Measurements from ENCODE around the gene RPE.

The RPE gene

DNA sequence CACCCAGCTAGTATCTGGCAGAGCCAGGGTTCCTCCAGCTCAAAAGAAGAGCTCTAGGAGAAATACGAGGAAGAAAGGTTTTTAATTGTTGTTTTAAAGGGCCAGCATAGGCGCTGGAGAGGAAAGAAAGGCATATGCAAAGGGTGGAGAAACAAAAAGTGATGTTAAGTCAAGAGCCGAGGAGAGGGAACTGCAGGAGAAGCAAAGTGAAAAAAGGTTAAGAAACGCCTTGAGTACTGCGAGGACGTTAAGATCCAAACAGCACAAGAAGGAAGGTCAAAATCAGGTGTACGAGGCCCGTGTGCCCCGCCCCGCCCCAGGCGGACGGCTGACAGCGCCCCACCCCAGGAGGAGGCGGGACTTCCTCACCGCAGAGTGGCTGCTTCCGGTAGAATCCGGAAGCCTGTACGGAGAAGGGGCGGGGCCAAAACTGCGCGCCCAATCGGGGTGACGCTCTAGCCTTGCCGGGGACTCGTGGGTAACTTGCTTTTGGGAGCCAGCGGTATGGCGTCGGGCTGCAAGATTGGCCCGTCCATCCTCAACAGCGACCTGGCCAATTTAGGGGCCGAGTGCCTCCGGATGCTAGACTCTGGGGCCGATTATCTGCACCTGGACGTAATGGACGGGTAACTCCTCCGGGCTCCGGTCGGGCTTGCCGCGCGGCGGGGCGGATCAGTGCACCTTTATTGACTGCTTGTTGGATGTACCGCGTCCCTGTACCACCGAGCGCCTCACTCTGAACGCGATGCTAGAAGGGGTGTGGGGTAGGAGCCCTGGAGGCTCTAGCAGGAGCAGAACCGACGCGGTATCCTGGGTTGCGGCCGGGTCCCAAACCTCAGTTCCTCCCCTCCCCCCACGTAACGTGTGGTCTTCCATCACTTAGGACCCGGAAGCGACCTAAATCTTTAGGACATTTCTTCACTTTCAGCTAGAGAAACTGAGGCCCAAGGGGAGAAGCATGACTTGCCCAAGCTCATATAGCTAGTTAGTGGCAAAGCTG lies at the start of gene RPE:
TSS of gene RPE (plus strand) at position 481 of the 1,000 bp plus-strand sequence. CDS start at position 505, 24 bp downstream.
- in situ Hi-C loops (cut with HindIII; ENCODE audit: low pct_ligation_motif_present, low pct_unique_long_range_greater_than_20kb, low sequenced_read_pairs) = no loop called here
- DNase-seq = peak; percentile 97

DNA sequence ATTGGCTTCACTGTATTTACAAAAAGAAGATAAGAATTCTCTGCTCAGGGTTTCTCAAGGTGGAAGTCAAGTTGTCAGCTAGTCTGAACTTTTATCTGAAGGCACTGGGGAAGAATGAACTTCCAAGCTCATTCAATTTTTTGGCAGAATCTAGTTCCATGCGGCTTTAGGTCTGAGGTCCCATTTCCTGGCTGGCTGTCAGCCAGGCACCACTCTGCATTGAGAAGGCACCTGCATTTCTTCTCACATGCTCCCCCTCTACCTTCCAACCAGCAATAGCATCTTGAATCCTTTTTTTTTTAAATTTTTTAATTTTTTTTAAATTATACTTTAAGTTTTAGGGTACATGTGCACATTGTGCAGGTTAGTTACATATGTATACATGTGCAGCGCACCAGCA lies 46.2 kb upstream of the RPE start:
- no peak for DNase-seq
- in situ Hi-C loops (cut with HindIII; ENCODE audit: low pct_ligation_motif_present, low pct_unique_long_range_greater_than_20kb, low sequenced_read_pairs) = no loop called here

DNA sequence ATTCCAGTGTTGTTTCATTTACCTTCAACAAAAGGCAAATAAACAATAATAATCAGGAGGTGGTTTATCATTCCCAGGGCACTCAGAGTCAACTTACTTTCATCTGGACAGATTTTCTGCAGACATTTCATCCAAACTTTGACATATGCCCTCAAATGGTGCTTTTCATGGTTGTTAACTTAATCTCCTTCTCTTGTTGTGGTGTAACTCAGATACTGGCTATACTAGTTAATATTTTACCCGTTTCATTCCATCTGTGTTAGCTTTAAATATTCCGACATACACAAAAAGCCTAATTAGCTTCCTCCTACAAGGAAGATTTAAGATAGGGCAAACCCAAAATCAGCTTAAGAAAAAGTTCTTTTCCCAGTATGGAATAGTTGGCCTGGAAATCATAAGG lies 44.4 kb upstream of the RPE start:
- in situ Hi-C loops (cut with HindIII; ENCODE audit: low pct_ligation_motif_present, low pct_unique_long_range_greater_than_20kb, low sequenced_read_pairs) = no loop called here
- DNase-seq = no peak

DNA sequence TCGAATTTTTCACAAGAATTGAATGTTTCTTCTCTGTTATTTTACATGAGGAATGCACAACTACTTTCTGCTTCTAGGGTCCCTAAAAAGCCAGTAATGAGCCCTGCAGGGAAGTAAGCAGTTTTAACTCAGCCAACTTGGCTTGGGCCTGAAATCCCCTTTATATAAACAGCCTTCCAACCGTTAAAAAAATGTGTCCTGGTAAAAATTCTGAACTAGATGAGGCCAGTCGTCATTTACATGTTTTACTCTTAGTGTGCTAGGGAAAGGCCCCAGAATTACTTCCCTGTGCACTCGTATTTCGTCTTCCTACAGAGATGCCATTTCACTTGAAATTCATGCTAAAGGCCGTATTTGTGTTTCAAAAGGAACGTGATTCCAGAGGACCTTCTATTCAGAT lies 42.4 kb upstream of the RPE start:
- DNase-seq = no peak
- in situ Hi-C loops (cut with HindIII; ENCODE audit: low pct_ligation_motif_present, low pct_unique_long_range_greater_than_20kb, low sequenced_read_pairs) = no loop called here

DNA sequence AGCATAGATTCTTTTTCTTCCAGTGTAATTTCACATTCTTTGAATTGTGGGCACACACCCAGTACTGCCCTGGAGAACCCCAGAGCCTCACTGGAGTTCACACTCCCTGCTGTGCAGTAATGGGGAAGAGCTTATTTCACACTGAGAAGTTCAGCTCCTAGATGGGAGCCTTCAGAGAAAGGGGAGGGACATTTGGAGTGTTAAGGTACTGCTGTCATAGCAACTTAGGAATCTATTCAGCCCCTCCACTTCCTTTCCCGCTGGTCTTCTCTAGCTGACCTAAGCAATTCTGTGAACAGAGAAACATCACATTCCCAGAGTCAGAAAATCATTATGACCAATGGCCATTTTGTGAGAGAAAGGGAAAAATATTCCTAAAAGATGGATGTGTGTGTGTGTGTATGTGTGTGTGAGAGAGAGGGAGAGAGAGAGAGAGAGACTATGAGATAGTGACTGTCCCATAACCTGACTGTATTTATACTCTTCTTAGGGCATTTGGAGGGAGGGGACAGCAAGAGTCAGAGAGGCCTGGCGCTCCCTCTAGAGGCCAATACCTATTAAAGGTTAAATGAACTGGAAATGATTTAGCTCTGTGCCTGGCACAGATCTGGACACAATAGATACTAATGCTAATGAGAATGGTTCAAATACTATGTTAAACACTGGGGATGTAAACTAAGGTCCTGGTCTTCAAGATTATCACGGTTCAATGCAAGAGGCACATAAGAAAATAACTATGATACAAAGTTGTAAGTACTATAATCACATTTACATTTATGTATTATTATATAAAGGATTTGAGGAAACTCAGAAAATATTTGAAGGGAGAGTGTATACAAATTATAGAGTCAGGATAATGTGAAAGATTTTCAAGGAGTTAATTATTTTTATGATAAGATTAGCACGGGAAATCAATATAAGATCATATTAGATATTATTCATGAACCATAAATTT lies 41.5 kb upstream of the RPE start:
- in situ Hi-C loops (cut with HindIII; ENCODE audit: low pct_ligation_motif_present, low pct_unique_long_range_greater_than_20kb, low sequenced_read_pairs) = no loop called here

DNA sequence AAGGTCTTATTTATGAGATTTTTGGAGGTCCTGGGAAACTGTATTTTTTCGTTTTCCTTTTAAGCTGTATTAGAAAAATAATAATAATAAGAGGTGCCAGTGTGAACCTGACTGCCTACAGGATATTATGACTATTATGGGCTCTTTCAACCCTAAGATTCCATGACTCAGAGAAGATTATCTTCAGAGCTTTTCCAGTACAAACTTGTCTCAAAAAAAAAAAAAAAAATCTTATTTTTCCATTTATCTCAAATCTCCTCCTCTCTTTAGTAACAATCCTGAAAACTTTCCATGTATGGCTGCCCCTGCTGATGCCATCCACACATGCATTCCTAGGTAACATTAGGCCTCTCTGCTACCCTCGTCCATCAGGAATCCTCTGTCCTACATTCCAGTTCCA lies 36.7 kb upstream of the RPE start:
- in situ Hi-C loops (cut with HindIII; ENCODE audit: low pct_ligation_motif_present, low pct_unique_long_range_greater_than_20kb, low sequenced_read_pairs) = no loop called here
- no peak for DNase-seq

More for the DNA sequence above, 41.5 kb upstream of the RPE start:
- DNase-seq = peak; percentile 71

DNA sequence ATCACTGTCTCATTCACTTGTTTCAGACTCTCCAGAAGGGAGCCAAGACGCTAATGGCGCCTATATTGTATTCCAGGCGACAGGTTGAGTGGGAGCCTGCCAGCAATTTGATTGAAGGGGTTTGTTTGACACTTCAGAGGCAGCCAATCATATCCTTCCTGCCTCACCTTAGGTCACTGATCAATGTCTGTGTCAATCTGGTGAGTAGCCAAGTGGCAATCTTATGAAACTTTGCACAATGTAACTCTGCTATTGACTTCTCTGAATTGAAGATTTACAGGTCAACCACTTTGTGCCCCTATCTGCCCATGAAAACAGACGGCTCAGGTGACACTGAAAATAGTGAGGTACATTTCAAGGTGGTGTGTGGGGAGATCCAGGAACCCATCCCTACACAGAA lies 32.7 kb upstream of the RPE start:
- no peak for DNase-seq
- in situ Hi-C loops (cut with HindIII; ENCODE audit: low pct_ligation_motif_present, low pct_unique_long_range_greater_than_20kb, low sequenced_read_pairs) = no loop called here

DNA sequence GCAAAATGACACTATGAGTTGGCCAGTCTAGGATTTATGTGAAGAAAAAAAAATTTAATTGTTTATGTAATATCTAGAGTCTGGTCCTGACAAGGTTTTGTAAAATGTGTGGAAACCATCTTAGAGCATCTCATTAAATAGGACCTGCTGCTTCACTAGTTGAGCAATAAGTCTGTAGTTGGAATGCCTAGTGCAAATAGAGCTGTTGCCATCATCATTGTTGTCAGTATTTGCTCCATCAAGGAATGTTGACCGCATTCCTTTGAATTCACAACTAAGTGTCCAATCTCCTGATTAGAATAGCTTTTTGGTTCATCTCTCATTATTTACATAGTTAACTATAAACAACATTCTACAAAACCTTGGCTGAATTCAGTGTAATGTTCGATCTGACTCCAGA lies 32.2 kb upstream of the RPE start:
- DNase-seq = no peak
- in situ Hi-C loops (cut with HindIII; ENCODE audit: low pct_ligation_motif_present, low pct_unique_long_range_greater_than_20kb, low sequenced_read_pairs) = no loop called here

DNA sequence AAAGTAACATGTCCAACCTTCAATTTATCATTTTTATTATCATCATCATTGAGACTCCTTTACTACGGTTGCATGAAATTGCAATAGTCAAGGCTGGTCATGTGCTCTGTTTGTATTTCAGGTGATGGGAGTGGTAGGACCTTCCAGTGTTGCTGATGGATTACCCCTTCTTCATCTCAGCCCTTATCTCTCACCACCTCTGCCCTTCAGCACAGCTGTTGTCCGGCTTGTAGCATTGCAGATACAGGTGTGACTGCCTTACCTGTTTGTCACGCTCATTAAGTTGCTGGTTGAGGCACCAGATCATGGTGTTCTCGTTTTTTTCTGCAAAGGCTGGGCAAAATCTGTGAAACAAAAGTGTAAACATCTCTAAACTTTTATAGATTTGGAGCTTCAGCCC lies 31.7 kb upstream of the RPE start:
- DNase-seq = no peak
- in situ Hi-C loops (cut with HindIII; ENCODE audit: low pct_ligation_motif_present, low pct_unique_long_range_greater_than_20kb, low sequenced_read_pairs) = no loop called here

DNA sequence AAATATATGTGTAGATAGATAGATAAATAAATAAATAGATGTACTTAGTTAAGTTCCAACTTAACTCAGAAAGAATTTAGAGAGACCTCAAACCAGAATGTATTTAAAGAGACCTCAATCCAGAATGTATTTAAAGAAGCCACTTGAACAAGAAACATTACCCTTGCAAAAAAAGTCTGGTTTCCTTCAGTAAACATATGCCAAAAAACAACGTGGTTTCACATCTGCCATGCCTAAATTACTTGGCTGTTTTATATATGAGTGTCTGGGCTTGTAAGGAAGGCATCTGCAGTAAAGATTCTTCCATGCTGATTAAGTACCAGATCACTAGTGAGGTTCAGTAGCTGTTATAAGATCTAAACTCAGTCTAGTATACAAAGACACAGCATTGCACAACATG lies 29.1 kb upstream of the RPE start:
- DNase-seq = no peak
- in situ Hi-C loops (cut with HindIII; ENCODE audit: low pct_ligation_motif_present, low pct_unique_long_range_greater_than_20kb, low sequenced_read_pairs) = no loop called here

DNA sequence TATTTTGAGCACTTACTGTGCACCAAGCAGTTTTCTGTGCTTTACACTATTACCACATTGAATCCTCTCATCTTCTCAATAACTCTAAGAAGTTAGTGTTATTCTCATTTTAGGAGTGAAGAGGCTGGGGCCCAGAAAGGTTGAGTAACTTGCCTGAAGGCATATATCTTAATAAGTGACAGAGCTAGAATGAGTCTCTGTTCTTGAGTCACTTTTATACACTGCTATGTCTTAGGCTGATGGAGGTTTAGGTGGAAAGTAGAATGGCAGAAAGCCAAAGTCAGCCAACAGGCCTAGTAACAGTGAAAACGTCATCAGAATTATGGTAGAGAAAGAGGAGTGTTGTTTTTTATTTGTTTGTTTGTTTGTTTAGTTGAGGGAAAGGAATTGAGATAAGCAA lies 27.9 kb upstream of the RPE start:
- in situ Hi-C loops (cut with HindIII; ENCODE audit: low pct_ligation_motif_present, low pct_unique_long_range_greater_than_20kb, low sequenced_read_pairs) = no loop called here
- DNase-seq = no peak

DNA sequence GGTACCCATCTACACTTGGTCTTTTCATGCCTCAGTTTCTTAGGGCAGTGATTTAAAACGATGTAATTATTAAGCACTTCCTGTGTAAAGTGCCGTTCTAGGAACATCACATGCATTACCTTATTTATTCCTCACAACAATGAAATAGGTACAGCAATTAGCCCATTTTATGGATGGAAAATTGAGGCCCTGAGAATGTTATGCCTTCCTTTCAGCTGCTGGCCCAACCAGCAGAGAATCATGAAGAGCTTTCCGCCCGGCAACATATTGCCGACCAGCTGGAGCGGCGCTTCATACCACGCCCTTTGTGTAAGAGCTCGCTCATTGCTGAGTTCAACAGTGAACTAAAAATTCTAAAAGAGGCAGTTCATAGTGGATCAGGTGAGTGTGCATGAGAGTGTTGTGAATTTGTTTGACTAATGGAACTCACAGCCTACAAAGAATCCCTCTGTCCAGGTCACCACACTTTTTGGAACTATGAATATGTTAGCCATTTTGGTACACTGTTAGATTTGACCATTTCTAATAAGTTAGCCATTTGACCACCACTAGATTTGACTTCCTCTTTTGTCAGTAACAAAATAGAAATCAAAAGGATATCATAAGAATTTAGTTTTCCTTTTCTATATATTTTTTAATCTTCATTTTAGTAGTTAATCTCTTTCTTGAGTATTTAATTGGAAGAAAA lies 25.6 kb upstream of the RPE start:
- in situ Hi-C loops (cut with HindIII; ENCODE audit: low pct_ligation_motif_present, low pct_unique_long_range_greater_than_20kb, low sequenced_read_pairs) = no loop called here
- DNase-seq = no peak

DNA sequence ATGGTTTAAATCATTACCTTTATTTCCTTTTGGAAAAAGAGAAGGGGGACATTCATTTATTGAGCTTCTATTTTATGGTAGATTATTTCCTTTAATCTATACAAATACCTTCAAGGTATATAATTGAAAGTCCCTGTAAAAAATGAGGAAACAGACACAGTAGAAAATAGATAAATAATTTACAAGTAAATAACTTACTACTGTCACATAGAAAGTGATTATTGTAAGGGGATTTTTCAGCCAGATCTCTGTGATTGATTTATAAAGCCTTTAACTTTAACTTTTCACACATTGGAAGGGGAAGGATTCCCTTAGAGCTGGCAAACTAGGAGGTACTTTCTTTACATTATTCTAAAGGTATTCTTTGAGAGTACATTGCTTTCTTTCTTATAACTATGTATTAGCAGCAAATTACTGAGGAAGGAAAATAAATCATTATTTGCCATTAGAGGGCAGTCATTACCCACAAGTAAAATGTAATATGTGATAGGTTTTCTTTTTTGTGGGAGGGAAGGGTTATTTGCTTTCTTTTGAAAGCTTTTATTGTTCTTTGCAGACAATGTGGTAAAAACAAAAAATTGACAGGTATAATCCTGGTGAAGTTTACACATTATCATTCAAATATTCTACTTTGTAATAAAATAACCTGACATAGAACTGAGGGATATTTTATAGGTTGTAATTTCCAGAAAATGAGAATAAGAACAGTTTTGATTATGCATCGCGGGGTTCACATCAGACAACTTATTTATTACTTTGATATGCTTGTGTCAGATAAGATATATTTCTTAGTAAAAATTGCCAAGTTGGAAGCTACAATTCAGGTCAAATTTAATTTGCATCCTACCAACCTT lies 24.8 kb upstream of the RPE start:
- in situ Hi-C loops (cut with HindIII; ENCODE audit: low pct_ligation_motif_present, low pct_unique_long_range_greater_than_20kb, low sequenced_read_pairs) = no loop called here
- peak; percentile 67 for DNase-seq

DNA sequence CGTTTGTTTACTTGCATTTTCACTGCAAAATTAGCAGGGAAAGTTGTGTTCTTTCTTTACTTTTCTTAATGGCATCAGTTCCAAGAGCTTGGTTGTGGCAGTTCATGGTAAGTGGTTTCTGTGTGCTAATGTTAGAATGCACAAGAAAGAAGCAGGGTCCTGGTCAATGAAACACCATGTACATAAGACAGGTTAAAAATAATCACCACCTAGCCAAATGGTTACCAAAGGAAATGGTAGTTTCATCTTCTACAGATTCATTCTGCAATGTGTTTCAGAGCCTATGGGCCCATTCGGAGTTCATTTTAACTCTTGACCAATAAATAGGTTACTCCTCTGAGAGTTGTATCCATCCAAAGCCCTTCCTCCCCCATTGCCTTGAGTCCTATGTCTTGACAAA lies 18.1 kb upstream of the RPE start:
- in situ Hi-C loops (cut with HindIII; ENCODE audit: low pct_ligation_motif_present, low pct_unique_long_range_greater_than_20kb, low sequenced_read_pairs) = no loop called here
- no peak for DNase-seq

DNA sequence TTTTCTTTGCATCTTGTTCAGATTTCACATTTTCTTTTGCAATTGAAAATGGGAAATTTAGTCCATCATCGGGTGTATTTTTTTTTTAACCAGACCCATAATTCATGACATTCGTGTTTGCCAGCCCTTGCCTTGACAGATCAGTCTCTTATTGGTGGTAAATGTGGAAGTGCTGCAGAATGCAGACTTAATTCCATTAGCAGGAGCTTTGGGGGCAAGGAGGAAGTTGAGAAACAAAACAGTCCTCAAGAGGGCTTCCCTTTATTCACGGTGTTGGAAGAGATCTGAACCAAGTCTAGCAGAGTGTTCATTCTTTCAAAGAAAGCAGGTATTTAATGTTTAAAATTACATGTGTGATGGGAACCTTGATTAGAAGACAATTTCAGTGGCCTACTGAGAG lies 16.6 kb upstream of the RPE start:
- in situ Hi-C loops (cut with HindIII; ENCODE audit: low pct_ligation_motif_present, low pct_unique_long_range_greater_than_20kb, low sequenced_read_pairs) = no loop called here
- no peak for DNase-seq

DNA sequence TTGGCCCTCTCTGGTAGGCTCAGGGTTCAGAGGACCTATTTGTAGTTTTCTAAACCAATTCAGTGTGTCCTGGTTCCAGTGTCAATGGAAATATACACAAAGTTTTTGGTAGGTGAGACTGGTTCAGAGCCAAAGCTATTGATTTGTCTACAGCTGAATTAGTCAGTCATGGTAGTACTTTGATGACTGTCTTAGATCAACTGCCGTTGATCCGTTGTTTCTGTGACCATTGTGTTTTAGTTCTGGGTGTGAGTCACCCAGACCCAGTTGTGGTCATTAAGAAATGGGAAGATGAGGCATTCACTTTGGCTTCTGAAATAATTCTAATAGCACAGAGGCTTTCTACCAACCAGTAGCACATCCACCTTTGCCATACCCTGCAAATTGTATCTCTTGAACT lies 16.0 kb upstream of the RPE start:
- no peak for DNase-seq
- in situ Hi-C loops (cut with HindIII; ENCODE audit: low pct_ligation_motif_present, low pct_unique_long_range_greater_than_20kb, low sequenced_read_pairs) = no loop called here

DNA sequence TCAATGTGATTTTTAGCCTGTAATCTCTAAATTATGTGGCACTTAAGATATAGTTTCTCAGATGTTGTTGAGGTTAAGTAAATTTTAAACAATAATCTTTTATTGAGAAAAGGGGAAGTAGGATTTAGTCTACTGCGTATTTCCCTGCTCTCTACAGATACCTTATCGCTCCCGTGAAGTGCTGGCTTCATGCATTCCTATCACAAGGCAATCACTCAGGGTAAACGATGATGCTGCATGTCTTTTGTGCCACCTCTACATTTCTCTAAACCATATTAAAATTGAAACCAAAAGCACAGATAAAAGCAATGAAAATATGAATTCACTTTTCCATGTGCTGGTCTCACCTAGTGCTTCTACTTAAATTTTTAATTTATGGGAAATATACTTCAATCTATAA lies 14.4 kb upstream of the RPE start:
- in situ Hi-C loops (cut with HindIII; ENCODE audit: low pct_ligation_motif_present, low pct_unique_long_range_greater_than_20kb, low sequenced_read_pairs) = no loop called here
- DNase-seq = no peak

DNA sequence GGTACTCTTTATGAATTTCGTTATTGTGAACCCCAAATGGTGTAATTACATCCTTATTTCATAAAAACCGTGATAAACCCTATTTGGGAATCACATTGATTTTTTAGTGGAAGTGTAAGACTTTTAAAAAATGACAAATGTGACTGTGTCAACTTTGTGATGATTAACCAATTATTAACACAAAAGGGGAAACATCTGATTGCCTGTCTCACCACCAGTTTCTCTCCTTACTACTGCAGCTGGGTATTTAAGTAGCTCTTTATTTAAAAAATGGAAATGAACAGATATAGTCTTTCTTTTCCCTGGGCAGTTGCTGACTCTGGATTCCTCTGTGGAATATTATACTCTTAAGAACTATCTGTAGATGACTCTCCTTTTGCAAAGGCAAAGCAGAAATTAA lies 11.6 kb upstream of the RPE start:
- in situ Hi-C loops (cut with HindIII; ENCODE audit: low pct_ligation_motif_present, low pct_unique_long_range_greater_than_20kb, low sequenced_read_pairs) = no loop called here
- no peak for DNase-seq
